Activated naive CD8-positive, alpha-beta T cell (primary cell): ENCODE measurements around the gene SLC44A4.
"Not testable (repeated sequence)": the region's sequence is repeated elsewhere in the genome, so short reads cannot be mapped to it uniquely, and the experiment has no call there.

Experiments used
- H3K27ac Mint-ChIP-seq: one replicate; pipeline ENCODE4 v1.8.0; 2021; ENCODE audit warnings: mixed read lengths
- H3K27me3 Mint-ChIP-seq: one replicate; pipeline ENCODE4 v1.8.0; 2021; ENCODE audit warnings: mixed read lengths
- H3K36me3 Mint-ChIP-seq: one replicate; pipeline ENCODE4 v1.8.0; 2021; ENCODE audit warnings: mixed read lengths
- H3K4me1 Mint-ChIP-seq: one replicate; pipeline ENCODE4 v1.8.0; 2021; ENCODE audit warnings: low read depth, mixed read lengths
- H3K4me3 Mint-ChIP-seq: one replicate; pipeline ENCODE4 v1.8.0; 2021; ENCODE audit warnings: mild to moderate bottlenecking, mixed read lengths
- H3K9me3 Mint-ChIP-seq: one replicate; pipeline ENCODE4 v1.8.0; 2021; ENCODE audit warnings: low read depth, mixed read lengths

The SLC44A4 gene

GRCh38 chr6:31878726-31879125 lies at the start of gene SLC44A4:
Gene SLC44A4 (minus strand): TSS chr6:31878997. CDS start chr6:31878980, 17 bp downstream.
- H3K9me3 Mint-ChIP-seq, result no peaks in the 10 kb centered on the region
- peaks cover 7% of the 10 kb centered on the region for H3K36me3 Mint-ChIP-seq
- no peaks in the 10 kb centered on the region for H3K4me1 Mint-ChIP-seq
- no peaks in the 10 kb centered on the region for H3K27me3 Mint-ChIP-seq
- no peak within 1 kb of the TSS for H3K27ac Mint-ChIP-seq
- no peak within 1 kb of the TSS for H3K4me3 Mint-ChIP-seq

GRCh38 chr6:31928672-31928939 lies 49.8 kb upstream of the SLC44A4 start:
- H3K4me1 Mint-ChIP-seq, result no peaks in the 10 kb centered on the region
- H3K4me3 Mint-ChIP-seq, result no peak overlapping the region
- peaks cover 2% of the 10 kb centered on the region for H3K27me3 Mint-ChIP-seq
- H3K9me3 Mint-ChIP-seq, result no peaks in the 10 kb centered on the region
- no peaks in the 10 kb centered on the region for H3K36me3 Mint-ChIP-seq
- no peak overlapping the region for H3K27ac Mint-ChIP-seq

GRCh38 chr6:31927863-31928671 lies 49.3 kb upstream of the SLC44A4 start:
- Mint-ChIP-seq H3K27me3 (peaks cover 2% of the 10 kb centered on the region), H3K9me3 (no peaks in the 10 kb centered on the region), H3K27ac (no peak overlapping the region), H3K36me3 (no peaks in the 10 kb centered on the region), H3K4me3 (no peak overlapping the region), H3K4me1 (no peaks in the 10 kb centered on the region)

GRCh38 chr6:31927242-31927862 lies 48.6 kb upstream of the SLC44A4 start, which contains the start of gene C2:
Gene C2 (plus strand): TSS chr6:31927717. CDS start chr6:31927753, 36 bp downstream.
- Mint-ChIP-seq H3K9me3 (no peaks in the 10 kb centered on the region), H3K36me3 (no peaks in the 10 kb centered on the region), H3K27ac (no peak within 1 kb of the TSS), H3K27me3 (no peaks in the 10 kb centered on the region), H3K4me1 (no peaks in the 10 kb centered on the region), H3K4me3 (no peak within 1 kb of the TSS)

- no peaks in the 10 kb centered on the region for H3K27me3 Mint-ChIP-seq
- H3K9me3 Mint-ChIP-seq, result no peaks in the 10 kb centered on the region
- H3K4me3 Mint-ChIP-seq, result no peak overlapping the region
- no peaks in the 10 kb centered on the region for H3K4me1 Mint-ChIP-seq
- no peak overlapping the region for H3K27ac Mint-ChIP-seq
- H3K36me3 Mint-ChIP-seq, result no peaks in the 10 kb centered on the region
Measured at GRCh38 chr6:31922942-31923341, 44.1 kb upstream of the SLC44A4 start.

GRCh38 chr6:31920811-31921210 lies 42.0 kb upstream of the SLC44A4 start:
- H3K4me1 Mint-ChIP-seq, result no peaks in the 10 kb centered on the region
- H3K36me3 Mint-ChIP-seq, result no peaks in the 10 kb centered on the region
- H3K27ac Mint-ChIP-seq, result no peak overlapping the region
- no peaks in the 10 kb centered on the region for H3K27me3 Mint-ChIP-seq
- H3K9me3 Mint-ChIP-seq, result no peaks in the 10 kb centered on the region
- H3K4me3 Mint-ChIP-seq, result no peak overlapping the region

GRCh38 chr6:31919624-31920303 lies 41.0 kb upstream of the SLC44A4 start:
- Mint-ChIP-seq H3K4me3 (no peak overlapping the region), H3K27ac (no peak overlapping the region), H3K4me1 (no peaks in the 10 kb centered on the region), H3K27me3 (no peaks in the 10 kb centered on the region), H3K9me3 (no peaks in the 10 kb centered on the region), H3K36me3 (no peaks in the 10 kb centered on the region)

GRCh38 chr6:31918069-31918720 lies 39.4 kb upstream of the SLC44A4 start:
- no peaks in the 10 kb centered on the region for H3K4me1 Mint-ChIP-seq
- H3K4me3 Mint-ChIP-seq, result no peak overlapping the region
- H3K27me3 Mint-ChIP-seq, result no peaks in the 10 kb centered on the region
- H3K9me3 Mint-ChIP-seq, result no peaks in the 10 kb centered on the region
- H3K36me3 Mint-ChIP-seq, result no peaks in the 10 kb centered on the region
- no peak overlapping the region for H3K27ac Mint-ChIP-seq

GRCh38 chr6:31915756-31916155 lies 37.0 kb upstream of the SLC44A4 start:
- H3K27ac Mint-ChIP-seq, result no peak overlapping the region
- peaks cover 2% of the 10 kb centered on the region for H3K27me3 Mint-ChIP-seq
- H3K36me3 Mint-ChIP-seq, result no peaks in the 10 kb centered on the region
- no peak overlapping the region for H3K4me3 Mint-ChIP-seq
- no peaks in the 10 kb centered on the region for H3K4me1 Mint-ChIP-seq
- no peaks in the 10 kb centered on the region for H3K9me3 Mint-ChIP-seq

GRCh38 chr6:31915351-31915750 lies 36.6 kb upstream of the SLC44A4 start:
- H3K4me1 Mint-ChIP-seq, result peaks cover 1% of the 10 kb centered on the region
- no peak overlapping the region for H3K27ac Mint-ChIP-seq
- H3K9me3 Mint-ChIP-seq, result no peaks in the 10 kb centered on the region
- H3K27me3 Mint-ChIP-seq, result peaks cover 2% of the 10 kb centered on the region
- no peak overlapping the region for H3K4me3 Mint-ChIP-seq
- no peaks in the 10 kb centered on the region for H3K36me3 Mint-ChIP-seq

- H3K27me3 Mint-ChIP-seq, result peaks cover 2% of the 10 kb centered on the region
- H3K9me3 Mint-ChIP-seq, result no peaks in the 10 kb centered on the region
- H3K4me1 Mint-ChIP-seq, result peaks cover 4% of the 10 kb centered on the region
- no peaks in the 10 kb centered on the region for H3K36me3 Mint-ChIP-seq
- no peak overlapping the region for H3K4me3 Mint-ChIP-seq
- H3K27ac Mint-ChIP-seq, result no peak overlapping the region
Measured at GRCh38 chr6:31911826-31912585, 33.2 kb upstream of the SLC44A4 start.

GRCh38 chr6:31909298-31909697 lies 30.5 kb upstream of the SLC44A4 start:
- H3K9me3 Mint-ChIP-seq, H3K36me3 Mint-ChIP-seq, H3K27ac Mint-ChIP-seq, H3K4me1 Mint-ChIP-seq, H3K4me3 Mint-ChIP-seq, H3K27me3 Mint-ChIP-seq: not testable (repeated sequence)

- Mint-ChIP-seq H3K27ac (no peak overlapping the region), H3K4me3 (no peak overlapping the region), H3K36me3 (no peaks in the 10 kb centered on the region), H3K27me3 (peaks cover 2% of the 10 kb centered on the region), H3K4me1 (peaks cover 4% of the 10 kb centered on the region), H3K9me3 (no peaks in the 10 kb centered on the region)
Measured at GRCh38 chr6:31908791-31909190, 30.0 kb upstream of the SLC44A4 start.

GRCh38 chr6:31908255-31908654 lies 29.5 kb upstream of the SLC44A4 start:
- H3K27ac Mint-ChIP-seq, H3K27me3 Mint-ChIP-seq, H3K4me3 Mint-ChIP-seq, H3K4me1 Mint-ChIP-seq, H3K36me3 Mint-ChIP-seq, H3K9me3 Mint-ChIP-seq: not testable (repeated sequence)
